Measurements from ENCODE around the gene IQSEC3. TPM values are rescaled to one million over a fixed set of nuclear protein-coding genes. Genes with fewer than 3 reads are reported as not detected.

Gene IQSEC3
- polyA plus RNA-seq, 1 experiment: not detected

GRCh38 chr12:154058-154457 lies 87.5 kb downstream of the IQSEC3 start:
- CTCF ChIA-PET: interaction anchor here (1.1 to 1.6 kb wide), 3 partner anchors 8 to 18 kb away, joined by 3 to 4 read pairs (median 4); no protein-coding TSS in a partner anchor
- H3K36me3 ChIP-seq (ENCODE audit: control insufficient read depth, insufficient read depth, low read length): no peaks in the 10 kb centered on the region
- POLR2A ChIA-PET: no interaction called here
- DNase-seq (ENCODE audit: low read depth): no peak
- H3K27me3 ChIP-seq (ENCODE audit: control insufficient read depth, insufficient read depth, low read length): peaks cover 4% of the 10 kb centered on the region
- TF ChIP-seq CTCF (IDR thresholded peaks at IDR 0.05; ENCODE audit: insufficient read depth, low read depth, low read length): no peak
- no peak overlapping the region for H3K4me3 ChIP-seq (ENCODE audit: low read depth, low read length)

- CTCF ChIA-PET: interaction anchor here (1.0 kb wide), 1 partner anchor 11 kb away, joined by 3 read pairs; no protein-coding TSS in a partner anchor
- POLR2A ChIA-PET: no interaction called here
- no peak for DNase-seq (ENCODE audit: low read depth)
- no peak for TF ChIP-seq CTCF (IDR thresholded peaks at IDR 0.05; ENCODE audit: insufficient read depth, low read depth, low read length)
- Histone ChIP-seq H3K36me3 (ENCODE audit: control insufficient read depth, insufficient read depth, low read length) (no peaks in the 10 kb centered on the region), H3K27me3 (ENCODE audit: control insufficient read depth, insufficient read depth, low read length) (peaks cover 4% of the 10 kb centered on the region), H3K4me3 (ENCODE audit: low read depth, low read length) (no peak overlapping the region)
Measured at GRCh38 chr12:155006-155405, 88.4 kb downstream of the IQSEC3 start.

GRCh38 chr12:155646-156045 lies 89.1 kb downstream of the IQSEC3 start:
- no peak for DNase-seq (ENCODE audit: low read depth)
- ChIA-PET POLR2A (no interaction called here), CTCF (interaction anchor here (1.0 kb wide), 1 partner anchor 10 kb away, joined by 3 read pairs; no protein-coding TSS in a partner anchor)
- TF ChIP-seq CTCF (IDR thresholded peaks at IDR 0.05; ENCODE audit: insufficient read depth, low read depth, low read length): no peak
- Histone ChIP-seq H3K4me3 (ENCODE audit: low read depth, low read length) (no peak overlapping the region), H3K27me3 (ENCODE audit: control insufficient read depth, insufficient read depth, low read length) (peaks cover 4% of the 10 kb centered on the region), H3K36me3 (ENCODE audit: control insufficient read depth, insufficient read depth, low read length) (no peaks in the 10 kb centered on the region)

GRCh38 chr12:156945-157344 lies 90.4 kb downstream of the IQSEC3 start:
- Histone ChIP-seq H3K27me3 (ENCODE audit: control insufficient read depth, insufficient read depth, low read length) (peaks cover 3% of the 10 kb centered on the region; the same call in 1 of the 2 replicates), H3K4me3 (ENCODE audit: low read depth, low read length) (no peak overlapping the region), H3K36me3 (ENCODE audit: control insufficient read depth, insufficient read depth, low read length) (no peaks in the 10 kb centered on the region)
- CTCF ChIA-PET: no interaction called here
- DNase-seq (ENCODE audit: low read depth): no peak
- TF ChIP-seq CTCF (IDR thresholded peaks at IDR 0.05; ENCODE audit: insufficient read depth, low read depth, low read length): no peak
- POLR2A ChIA-PET: no interaction called here

DNA sequence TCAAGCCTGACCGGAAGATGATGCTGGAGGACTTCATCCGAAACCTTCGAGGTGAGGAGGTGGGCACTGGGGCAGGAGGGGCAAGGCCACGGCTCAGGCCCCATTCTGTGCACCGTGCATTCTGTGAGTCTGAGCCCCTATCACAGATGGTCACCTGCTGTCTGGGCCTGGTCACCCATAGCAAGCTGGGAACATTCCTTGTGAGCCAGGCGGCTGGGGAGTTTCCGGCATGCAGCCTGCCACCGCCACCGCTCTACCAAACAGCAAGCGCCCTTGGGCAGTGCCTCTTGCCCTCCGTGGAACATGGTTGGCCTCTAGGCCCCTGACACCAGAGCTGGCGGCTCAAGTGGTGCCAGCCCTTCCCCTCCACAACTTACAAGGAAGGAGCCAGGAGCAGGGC lies 91.1 kb downstream of the IQSEC3 start:
- no peak for TF ChIP-seq CTCF (IDR thresholded peaks at IDR 0.05; ENCODE audit: insufficient read depth, low read depth, low read length)
- DNase-seq (ENCODE audit: low read depth): no peak
- CTCF ChIA-PET: no interaction called here
- no peak overlapping the region for H3K4me3 ChIP-seq (ENCODE audit: low read depth, low read length)
- no peaks in the 10 kb centered on the region for H3K36me3 ChIP-seq (ENCODE audit: control insufficient read depth, insufficient read depth, low read length)
- peaks cover 1% of the 10 kb centered on the region; the same call in 1 of the 2 replicates for H3K27me3 ChIP-seq (ENCODE audit: control insufficient read depth, insufficient read depth, low read length)
- POLR2A ChIA-PET: no interaction called here

Data from BJ (cell line).